Mammary epithelial cell (primary cell): ENCODE measurements around the gene LDHAL6B.

Source experiments
- EZH2 ChIP-seq: IDR thresholded peaks from 2 replicates; pipeline ENCODE4 v1.6.1; 2012; ENCODE audit warnings: low read length, inconsistent platforms, borderline replicate concordance
- TF ChIP-seq, protein P1 (sequence below), 2 donors: IDR thresholded peaks in 1 of 2; conservative IDR thresholded peaks in 1 of 2; 2 replicates each; pipeline ENCODE4 v1.5.1; 2011 to 2012; ENCODE audit warnings: inconsistent platforms in 2 of 2, low read length in 2 of 2, mild to moderate bottlenecking in 2 of 2, control low read depth in 1 of 2, low read depth in 1 of 2; ENCODE audit not compliant: insufficient read depth in 1 of 2; ENCODE audit errors: extremely low read depth in 1 of 2

DNA sequence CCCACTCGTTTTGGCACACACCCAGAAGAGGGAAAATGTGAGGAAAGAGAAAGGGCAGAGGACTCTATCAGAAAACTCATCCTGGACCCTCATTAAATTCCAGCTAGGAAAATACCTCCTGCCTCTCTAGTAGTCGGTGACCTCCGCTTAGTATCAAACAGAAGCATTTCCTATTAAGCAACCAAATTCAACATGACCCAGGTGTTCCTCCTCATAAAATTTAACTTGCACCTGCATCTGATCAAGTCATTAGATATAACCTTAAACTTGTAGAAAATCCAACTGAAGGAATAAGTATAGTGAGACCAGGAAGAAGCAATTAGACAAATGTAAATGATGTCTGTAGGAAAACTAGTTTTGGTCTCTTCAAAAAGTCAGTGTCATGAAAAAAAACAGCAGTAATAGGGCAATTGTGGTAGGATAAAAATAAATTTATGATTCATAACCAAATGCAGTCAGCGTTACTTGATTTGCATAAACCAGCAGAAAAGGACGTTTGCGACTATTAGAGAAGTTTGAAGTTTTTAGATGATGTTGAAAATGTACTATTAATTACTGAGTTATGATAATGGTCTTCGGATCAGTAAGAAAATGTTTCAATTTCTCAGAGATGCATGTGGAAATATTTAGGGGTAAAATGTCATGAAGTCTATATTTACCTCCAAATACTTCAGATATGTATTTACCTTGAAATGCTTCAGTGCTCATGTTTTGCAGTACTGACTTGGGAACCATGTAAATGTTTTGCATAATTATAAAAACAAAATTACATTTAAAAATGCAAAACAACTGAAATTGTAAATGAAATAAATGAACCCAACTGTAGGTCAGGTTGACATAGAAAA, 44.6 kb downstream of the LDHAL6B start:
- TF ChIP-seq, protein P1, sequence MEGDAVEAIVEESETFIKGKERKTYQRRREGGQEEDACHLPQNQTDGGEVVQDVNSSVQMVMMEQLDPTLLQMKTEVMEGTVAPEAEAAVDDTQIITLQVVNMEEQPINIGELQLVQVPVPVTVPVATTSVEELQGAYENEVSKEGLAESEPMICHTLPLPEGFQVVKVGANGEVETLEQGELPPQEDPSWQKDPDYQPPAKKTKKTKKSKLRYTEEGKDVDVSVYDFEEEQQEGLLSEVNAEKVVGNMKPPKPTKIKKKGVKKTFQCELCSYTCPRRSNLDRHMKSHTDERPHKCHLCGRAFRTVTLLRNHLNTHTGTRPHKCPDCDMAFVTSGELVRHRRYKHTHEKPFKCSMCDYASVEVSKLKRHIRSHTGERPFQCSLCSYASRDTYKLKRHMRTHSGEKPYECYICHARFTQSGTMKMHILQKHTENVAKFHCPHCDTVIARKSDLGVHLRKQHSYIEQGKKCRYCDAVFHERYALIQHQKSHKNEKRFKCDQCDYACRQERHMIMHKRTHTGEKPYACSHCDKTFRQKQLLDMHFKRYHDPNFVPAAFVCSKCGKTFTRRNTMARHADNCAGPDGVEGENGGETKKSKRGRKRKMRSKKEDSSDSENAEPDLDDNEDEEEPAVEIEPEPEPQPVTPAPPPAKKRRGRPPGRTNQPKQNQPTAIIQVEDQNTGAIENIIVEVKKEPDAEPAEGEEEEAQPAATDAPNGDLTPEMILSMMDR (conservative IDR thresholded peaks at IDR 0.05 in 1 of 2, IDR thresholded peaks at IDR 0.05 in 1 of 2; ENCODE audit: extremely low read depth in 1 of 2, insufficient read depth in 1 of 2, low read depth in 1 of 2, low read length in 2 of 2) = no peak
- no peak for TF ChIP-seq EZH2
